ENCODE results near the gene RNF141. TPM values are rescaled to one million over a fixed set of nuclear protein-coding genes. Genes with fewer than 3 reads are reported as not detected.

The RNF141 gene
- total and polyA plus RNA-seq, 7 donors: 13.1 to 30.3 (median 22.8) TPM

GRCh38 chr11:10485646-10486045 lies 55.3 kb downstream of the RNF141 start:
- Histone ChIP-seq H3K4me3 (no peak overlapping the region), H3K27ac (no peak overlapping the region), H3K36me3 (no peaks in the 10 kb centered on the region), H3K27me3 (no peaks in the 10 kb centered on the region), H3K4me1 (peaks cover 0 to 6% (median 2%) of the 10 kb centered on the region in 4 donors), H3K9me3 (no peaks in the 10 kb centered on the region)
- intact Hi-C loops (cut with DNase I): no loop called here
- WGBS, 2 donors: 46 to 47% methylated on average over 2 of the region's 2 CpGs
- DNase-seq: no peak
- no peak for TF ChIP-seq CTCF (IDR thresholded peaks at IDR 0.05)
- no peak for TF ChIP-seq POLR2A (IDR thresholded peaks at IDR 0.05)
- no peak for TF ChIP-seq POLR2AphosphoS5 (IDR thresholded peaks at IDR 0.05)
- no peak for TF ChIP-seq EP300 (IDR thresholded peaks at IDR 0.05)

- H3K27ac ChIP-seq: no peak overlapping the region
- no peaks in the 10 kb centered on the region for H3K27me3 ChIP-seq
- H3K4me3 ChIP-seq: no peak overlapping the region
- no peak for DNase-seq
- no peaks in the 10 kb centered on the region for H3K4me1 ChIP-seq
- H3K36me3 ChIP-seq: no peaks in the 10 kb centered on the region
- 92 to 93% methylated on average over 16 of the region's 16 CpGs for WGBS, 2 donors
- H3K9me3 ChIP-seq: no peaks in the 10 kb centered on the region
- intact Hi-C loops (cut with DNase I): no loop called here
- TF ChIP-seq POLR2AphosphoS5 (IDR thresholded peaks at IDR 0.05): no peak
- no peak for TF ChIP-seq CTCF (IDR thresholded peaks at IDR 0.05)
- TF ChIP-seq EP300 (IDR thresholded peaks at IDR 0.05): no peak
- no peak for TF ChIP-seq POLR2A (IDR thresholded peaks at IDR 0.05)
Observed at GRCh38 chr11:10484461-10485180, 56.4 kb downstream of the RNF141 start.

GRCh38 chr11:10483584-10483983 lies 57.4 kb downstream of the RNF141 start:
- intact Hi-C loops (cut with DNase I): no loop called here
- WGBS, 2 donors: 64 to 79% methylated on average over 3 of the region's 3 CpGs
- Histone ChIP-seq H3K36me3 (no peaks in the 10 kb centered on the region), H3K4me3 (no peak overlapping the region), H3K27ac (no peak overlapping the region), H3K4me1 (no peaks in the 10 kb centered on the region), H3K27me3 (no peaks in the 10 kb centered on the region), H3K9me3 (no peaks in the 10 kb centered on the region)
- DNase-seq: no peak
- TF ChIP-seq POLR2AphosphoS5 (IDR thresholded peaks at IDR 0.05) (no peak), EP300 (IDR thresholded peaks at IDR 0.05) (no peak), POLR2A (IDR thresholded peaks at IDR 0.05) (no peak), CTCF (IDR thresholded peaks at IDR 0.05) (no peak)

GRCh38 chr11:10483174-10483573 lies 57.8 kb downstream of the RNF141 start:
- H3K27me3 ChIP-seq: no peaks in the 10 kb centered on the region
- no peak for DNase-seq
- H3K4me3 ChIP-seq: no peak overlapping the region
- no peaks in the 10 kb centered on the region for H3K9me3 ChIP-seq
- TF ChIP-seq POLR2AphosphoS5 (IDR thresholded peaks at IDR 0.05) (no peak), POLR2A (IDR thresholded peaks at IDR 0.05) (no peak), EP300 (IDR thresholded peaks at IDR 0.05) (no peak), CTCF (IDR thresholded peaks at IDR 0.05) (no peak)
- H3K4me1 ChIP-seq: no peaks in the 10 kb centered on the region
- intact Hi-C loops (cut with DNase I): no loop called here
- H3K36me3 ChIP-seq: no peaks in the 10 kb centered on the region
- WGBS, 2 donors: 97 to 100% methylated on average over 1 of the region's 1 CpG
- H3K27ac ChIP-seq: no peak overlapping the region

Measured in sigmoid colon (tissue), 7 donors.